GM21529 (cell line): ENCODE data around the gene CRYBG1.
"Not testable (repeated sequence)": the region's sequence is repeated elsewhere in the genome, so short reads cannot be mapped to it uniquely, and the experiment has no call there.

Experiments
- ATAC-seq: cut with Tn5 transposase; IDR thresholded peaks from one replicate; pipeline ENCODE4 v1.9.1; 2021; ENCODE audit not compliant: unreplicated experiment

The CRYBG1 gene

DNA sequence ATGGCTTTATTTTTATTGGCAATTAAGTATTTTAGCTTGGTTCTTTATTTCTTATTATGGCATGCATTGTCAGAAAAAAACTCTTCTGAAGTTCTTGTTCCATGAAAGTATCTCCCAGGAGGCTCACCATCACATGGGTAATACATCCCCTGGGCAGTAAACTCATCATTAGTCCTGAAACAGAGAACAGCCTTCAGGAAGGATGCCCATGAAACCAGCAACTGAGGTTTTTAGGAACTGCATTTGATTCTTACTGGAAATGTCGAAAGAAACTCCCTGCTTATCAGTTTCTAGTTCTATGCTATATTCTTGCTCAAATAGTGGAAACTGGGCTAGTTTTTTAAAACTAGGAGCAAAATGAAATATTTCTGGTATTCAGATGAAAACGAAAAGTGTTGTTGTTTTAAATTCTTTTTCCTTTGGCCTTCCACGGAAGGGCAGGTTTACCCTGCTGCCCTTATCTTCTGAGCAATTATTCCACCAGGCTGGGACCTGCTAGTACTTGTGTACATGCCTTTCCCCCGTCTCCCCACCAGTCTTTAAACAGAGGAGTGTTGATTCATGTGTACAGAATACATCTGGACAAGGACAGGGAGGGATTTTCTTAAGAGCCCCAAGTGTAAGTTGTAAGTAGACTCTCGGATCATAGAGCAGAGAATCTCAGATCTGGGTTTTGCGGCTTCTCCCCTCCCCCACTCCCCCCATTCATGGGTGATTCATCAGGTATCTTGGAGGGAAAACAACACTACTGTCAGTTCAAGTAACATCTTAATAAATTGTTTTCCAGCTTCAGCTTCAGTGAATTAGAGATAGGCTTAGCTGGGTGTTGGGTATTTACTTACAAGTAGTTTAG is 187.3 kb downstream of the CRYBG1 start:
- ATAC-seq, result no peak

DNA sequence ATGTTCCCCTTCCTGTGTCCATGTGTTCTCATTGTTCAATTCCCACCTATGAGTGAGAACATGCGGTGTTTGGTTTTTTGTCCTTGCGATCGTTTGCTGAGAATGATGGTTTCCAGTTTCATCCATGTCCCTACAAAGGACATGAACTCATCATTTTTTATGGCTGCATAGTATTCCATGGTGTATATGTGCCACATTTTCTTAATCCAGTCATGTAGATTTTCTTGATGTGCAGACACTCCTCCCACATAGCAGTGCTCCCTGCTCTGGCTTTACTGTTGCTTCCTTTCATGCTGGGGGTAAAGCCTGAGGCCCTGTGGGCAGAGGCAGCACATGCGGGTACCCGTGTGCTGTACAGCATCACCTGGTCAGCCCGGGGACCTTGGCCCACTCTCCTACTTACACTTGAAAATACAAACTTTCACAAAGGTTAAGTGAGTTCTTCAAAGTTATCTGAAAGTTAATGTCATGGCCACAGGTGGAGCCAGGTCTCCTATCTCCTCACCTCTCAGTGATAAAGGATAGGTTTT is 188.5 kb downstream of the CRYBG1 start:
- not testable (repeated sequence) for ATAC-seq

DNA sequence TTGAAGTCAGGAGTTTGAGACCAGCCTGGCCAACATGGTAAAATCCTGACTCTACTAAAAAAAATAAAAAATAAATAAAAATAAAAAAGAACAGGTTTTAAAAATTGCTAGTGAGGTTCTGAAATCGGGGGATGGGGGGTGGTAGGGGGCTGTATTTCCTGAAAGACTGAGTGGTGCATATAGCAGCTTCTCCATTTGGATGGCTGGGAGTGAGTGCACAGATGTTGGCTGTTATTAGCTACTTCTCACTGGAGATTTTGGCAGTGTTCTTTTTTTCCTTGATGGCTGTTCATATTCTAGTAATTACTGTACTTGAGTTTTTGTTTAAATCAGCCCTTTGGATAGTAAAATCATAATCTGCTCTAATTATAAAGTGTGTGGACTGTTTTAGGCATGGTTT is 189.0 kb downstream of the CRYBG1 start:
- ATAC-seq, result no peak

DNA sequence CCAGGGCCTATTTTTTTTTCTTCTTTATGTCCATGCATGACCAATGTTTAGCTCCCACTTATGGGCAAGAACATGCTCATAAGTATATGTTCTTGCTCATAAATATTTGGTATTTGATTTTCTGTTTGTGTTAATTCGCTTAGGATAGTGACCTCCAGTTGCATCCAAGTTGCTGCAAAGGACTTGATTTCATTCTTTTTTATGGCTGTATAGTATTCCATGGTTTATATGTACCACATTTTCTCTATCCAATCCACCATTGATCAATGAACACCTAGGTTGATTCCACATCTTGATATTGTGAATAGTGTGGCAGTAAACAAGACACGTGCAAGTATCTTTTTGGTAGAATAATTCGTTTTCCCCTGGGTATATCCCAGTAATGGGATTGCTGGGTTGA is 190.6 kb downstream of the CRYBG1 start:
- no peak for ATAC-seq

DNA sequence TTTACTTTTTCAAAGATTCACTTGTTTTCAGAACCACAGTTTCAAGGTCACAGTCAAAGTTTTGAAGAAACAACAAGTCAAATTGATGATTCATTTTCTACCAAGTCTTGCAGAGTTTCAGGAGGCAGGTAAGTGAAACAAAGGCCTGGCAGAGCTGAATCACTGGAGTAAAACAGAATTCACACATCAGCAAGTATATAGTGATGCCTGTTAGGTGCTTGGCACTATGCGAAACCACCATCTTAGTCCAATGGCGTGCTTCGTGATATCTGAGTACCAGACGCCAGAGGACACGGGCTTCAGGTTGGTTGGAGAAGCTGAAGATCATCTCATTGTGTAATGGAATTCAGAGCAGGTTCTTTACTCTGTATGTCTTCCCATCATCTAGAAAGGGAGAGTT is 192.9 kb downstream of the CRYBG1 start:
- no peak for ATAC-seq

DNA sequence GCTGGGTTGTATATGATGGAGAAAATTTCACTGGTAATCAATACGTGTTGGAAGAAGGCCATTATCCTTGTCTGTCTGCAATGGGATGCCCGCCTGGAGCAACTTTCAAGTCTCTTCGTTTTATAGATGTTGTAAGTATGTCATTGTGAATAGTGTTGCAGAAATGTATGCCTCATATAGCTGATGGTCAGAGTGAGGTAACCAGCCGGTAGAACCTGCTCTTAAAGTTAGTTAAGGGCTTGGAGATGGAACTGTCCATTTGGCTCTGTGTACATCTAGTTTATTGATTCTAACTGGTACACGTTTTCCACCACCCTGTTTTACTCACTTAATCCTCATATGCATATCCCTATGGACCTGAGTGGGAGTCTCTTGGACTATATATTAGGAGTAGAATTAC is 195.2 kb downstream of the CRYBG1 start:
- no peak for ATAC-seq

DNA sequence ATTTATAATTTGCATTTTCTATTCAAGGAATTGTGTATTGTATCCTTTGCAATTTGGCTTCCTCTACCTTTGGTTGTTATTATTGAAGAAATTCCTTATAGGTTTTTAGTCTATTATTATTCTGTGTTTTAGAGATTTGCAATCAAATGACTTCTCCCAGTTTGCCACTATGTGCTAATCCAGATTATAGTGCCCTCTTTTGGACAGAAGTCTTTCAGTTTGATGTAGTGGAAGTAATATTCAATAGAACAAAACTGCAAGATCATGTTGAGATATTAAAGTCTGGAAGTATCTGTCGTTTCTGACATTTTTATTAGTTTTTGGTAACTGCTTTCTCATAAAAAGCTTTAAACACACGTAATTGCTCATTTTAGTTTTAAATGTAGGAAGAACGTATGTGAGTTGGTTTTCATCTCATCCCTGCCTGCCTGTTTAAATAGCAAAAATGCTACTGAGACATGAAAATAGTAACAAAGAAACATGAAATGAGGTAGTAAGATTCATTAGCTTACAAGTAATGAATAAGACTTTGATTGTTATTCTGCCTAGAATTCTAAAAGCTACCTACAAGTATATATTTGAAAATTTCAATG is 195.9 kb downstream of the CRYBG1 start:
- ATAC-seq, result no peak

DNA sequence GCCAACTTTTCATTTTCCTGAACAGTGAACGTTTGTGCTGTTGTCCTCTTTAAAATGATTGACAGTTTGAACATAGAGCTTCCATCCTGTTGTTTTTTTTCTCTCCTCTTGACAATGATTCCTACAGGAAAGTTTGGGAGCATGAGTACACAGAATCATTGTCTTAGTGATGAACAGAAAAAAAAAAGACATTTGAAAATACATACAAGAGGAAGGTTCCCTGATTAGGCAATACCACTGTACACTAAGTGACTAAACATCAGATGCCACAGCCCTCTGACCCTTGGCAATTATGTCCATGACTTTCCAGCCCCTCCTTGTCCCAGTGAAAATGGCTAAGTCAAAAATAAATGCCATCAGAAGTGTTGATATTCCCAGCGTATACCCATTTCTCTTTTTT is 197.3 kb downstream of the CRYBG1 start:
- ATAC-seq, result no peak

DNA sequence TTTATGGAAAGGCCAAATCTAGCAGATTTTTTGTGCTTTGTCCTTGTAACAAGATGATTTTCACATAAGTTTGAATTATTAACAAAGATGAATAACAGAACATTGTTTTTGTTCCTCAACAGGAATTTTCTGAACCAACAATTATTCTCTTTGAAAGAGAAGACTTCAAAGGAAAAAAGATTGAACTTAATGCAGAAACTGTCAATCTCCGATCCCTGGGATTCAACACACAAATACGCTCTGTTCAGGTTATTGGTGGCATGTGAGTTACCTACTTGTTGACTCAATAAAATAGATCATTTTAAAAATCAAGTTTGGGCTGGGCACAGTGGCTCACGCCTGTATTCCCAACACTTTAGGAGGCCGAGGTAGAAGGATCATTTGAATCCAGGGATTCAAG is 197.8 kb downstream of the CRYBG1 start:
- no peak for ATAC-seq

DNA sequence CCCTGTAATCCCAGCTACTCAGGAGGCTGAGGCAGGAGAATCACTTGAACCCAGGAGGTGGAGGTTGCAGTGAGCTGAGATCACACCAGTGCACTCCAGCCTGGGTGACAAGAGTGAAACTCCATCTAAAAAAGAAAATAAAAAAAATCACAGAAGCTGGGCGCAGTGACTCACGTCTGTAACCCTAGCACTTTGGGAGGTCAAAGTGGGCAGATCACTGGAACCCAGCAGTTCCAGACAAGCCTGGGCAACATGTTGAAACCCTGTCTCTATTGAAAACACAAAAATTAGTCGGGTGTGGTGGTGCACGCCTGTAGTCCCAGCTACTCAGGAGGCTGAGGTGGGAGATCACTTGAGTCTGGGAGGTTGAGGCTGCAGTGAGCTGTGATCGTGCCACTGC is 199.1 kb downstream of the CRYBG1 start:
- ATAC-seq, result not testable (repeated sequence)

DNA sequence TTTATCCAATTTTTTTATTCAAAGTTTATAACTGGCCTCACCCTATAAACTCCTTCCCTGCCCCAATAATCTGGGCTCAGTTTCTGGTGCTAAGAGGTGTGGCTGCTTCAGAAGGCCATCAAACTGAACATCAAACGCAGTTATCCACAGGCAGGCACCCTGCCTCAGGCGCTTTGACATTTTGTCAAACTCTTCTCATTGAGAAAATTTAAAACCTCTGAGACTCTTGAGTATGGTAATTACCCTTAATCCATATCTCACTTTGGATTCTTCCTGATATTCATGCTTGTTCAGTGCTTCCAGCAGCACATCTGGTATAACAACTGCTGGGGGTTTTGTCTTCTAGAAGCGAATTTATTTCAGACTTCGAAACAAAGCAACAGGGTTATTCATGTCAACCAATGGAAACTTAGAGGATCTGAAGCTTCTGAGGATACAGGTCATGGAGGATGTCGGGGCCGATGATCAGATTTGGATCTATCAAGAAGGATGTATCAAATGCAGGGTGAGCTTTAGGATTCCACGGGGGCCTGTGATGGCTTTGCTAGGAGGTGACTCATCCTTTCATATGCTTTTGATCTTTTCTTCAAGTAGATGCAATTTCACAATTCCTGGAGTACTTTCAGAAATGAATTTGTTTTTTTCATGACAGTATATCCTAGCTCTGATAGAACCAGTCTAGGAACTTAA is 200.6 kb downstream of the CRYBG1 start:
- no peak for ATAC-seq

DNA sequence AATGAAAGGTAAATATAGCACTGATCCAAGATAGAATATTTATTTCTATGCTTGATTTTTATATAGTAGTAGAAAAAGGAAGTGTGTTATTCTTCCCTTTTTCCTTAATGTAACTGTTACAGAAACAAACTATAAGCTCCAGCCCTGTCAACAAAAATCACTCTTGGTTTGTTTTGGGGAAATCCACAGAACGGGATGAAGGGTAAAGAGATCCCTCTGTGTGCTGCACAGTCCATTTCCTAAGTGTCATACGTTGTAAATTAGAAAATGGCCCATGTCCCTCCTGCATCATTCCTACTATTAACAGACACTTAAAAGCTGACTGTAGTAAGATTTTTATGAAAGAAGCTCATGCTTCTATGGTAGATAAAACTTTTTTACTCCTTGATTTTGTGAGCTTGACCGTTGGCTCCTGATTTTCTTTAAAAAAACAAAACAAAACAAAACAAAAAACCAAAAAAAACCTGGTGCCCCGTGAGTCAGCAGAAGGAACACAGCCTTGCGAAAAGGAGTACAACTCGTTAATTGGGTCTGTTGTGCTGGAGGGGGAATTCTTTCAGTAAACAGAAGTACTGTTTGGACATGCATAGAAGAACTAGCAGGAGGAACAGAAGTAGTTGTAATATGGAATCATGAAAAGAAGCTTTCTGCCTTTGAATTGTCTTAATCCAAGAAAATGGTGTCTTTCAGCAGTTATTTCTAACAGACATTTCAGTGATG is 201.3 kb downstream of the CRYBG1 start:
- ATAC-seq, result no peak

DNA sequence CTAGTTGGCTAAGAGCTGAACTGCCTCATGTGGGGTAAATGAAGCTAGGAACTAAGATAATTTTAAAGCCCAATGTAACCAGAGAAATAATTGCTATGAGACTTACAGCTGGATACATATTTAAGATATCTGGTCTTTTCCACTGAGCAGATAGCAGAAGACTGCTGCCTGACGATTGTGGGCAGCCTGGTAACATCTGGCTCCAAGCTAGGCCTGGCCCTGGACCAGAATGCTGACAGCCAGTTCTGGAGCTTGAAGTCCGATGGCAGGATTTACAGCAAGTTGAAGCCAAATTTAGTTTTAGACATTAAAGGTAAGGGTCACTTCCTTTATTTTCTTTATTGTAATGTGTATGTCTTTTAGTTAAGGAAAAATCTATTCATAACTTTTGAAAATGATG is 203.1 kb downstream of the CRYBG1 start:
- no peak for ATAC-seq

DNA sequence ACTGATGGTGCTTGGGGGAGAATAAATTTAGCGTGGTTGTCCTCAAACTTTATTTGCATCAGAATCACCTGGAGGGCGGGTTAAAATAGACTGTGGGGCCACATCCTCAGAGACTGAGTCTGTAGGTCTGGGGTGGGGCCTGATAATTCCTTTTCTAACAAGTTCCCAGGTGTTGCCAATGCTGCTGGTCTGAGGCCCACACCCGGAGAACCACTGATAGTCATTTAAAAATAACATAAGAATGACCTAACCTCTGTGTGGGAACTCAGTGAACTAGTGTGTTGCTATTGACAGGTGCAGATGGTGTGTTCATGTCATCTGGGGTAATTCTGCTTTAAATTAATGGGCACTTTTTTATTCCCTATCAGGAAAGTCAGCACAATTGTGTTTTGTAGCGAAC is 204.0 kb downstream of the CRYBG1 start:
- no peak for ATAC-seq

DNA sequence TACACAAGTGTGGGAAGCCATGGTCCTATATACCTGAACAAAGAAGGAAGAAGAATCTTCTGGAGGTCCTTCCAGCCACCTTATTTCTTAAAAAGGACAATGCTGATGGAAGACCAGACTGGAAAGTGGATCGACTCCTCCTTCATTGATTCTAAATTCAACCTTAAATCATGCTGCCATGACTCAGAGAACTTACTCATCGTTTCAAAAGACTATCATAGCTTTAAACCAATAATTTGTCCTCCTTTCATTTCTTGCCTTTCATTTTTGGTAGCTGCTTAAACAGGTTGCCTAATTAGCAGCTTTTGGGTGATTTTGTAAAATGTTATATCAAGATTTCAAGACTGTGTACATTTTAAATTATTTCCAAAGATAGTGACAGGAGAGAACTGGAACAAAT is 208.0 kb downstream of the CRYBG1 start:
- ATAC-seq, result no peak

DNA sequence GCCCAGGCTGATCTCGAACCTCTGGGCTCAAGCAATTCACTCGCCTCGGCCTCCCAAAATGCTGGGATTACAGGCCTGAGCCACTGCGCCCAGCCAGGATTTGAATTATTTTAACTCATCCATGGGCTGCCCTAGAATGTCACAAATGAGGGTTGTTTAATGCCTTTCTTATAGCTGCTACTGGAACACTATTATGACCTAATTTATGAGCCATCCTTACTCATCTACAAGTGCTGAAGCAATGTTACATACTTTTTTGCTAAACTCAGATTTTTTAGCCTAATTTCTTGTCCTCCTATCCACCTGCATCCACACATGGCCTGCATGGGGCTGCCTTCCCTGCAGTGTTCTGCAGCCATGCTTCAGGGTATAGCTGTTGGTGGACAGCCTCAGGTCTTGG is 208.9 kb downstream of the CRYBG1 start:
- ATAC-seq, result no peak

DNA sequence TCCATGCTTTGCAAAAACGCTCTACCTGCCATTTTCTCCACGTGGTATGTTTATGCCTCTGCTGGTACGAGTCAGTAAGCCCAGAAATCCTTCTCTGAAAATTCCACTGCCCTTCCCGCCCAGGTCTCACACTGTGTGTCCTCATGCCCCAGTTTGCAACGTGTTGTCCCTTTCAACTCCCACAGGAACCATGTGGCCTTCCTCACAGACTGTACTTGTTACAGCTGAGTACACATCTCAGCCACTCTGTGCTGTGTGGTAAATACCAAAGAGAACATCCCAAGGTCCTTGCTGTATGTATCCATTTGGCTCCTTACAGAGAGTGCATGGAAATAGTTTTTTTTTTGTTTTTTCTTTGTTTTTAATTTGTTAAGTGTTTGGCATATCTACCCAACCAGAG is 211.9 kb downstream of the CRYBG1 start:
- ATAC-seq, result no peak

DNA sequence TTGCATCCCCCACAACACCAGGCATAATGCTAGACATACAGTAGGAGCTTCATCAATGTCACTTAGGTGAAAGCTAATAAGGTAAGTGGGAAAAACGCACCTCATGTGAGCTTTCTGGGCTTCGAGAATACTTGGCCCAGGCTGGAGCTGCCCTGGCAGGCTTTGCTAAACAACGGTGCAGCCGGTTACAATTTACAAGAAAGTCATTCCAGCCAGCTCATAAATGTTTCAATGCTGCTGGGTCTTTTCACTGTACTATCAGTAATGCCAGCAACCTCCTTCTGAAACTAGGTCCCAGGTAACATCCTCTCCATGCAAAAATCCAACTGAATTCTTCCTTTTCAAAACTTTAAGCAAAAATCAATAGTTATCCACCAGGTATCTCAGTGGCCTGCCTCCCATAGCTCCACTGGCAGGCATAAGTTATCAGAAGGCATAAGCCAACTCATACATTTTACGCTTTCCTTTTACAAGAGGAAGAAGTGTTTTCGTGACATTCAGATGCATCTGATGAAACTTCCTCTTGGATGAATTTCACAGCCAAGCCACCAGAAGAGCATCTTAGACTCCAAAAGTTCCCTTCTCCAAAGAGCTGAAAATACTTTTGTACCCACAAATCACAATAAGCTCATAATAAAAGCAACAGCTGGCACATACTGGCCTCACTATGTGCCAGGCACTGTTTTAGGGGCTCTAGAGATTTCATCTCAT is 212.5 kb downstream of the CRYBG1 start:
- no peak for ATAC-seq

DNA sequence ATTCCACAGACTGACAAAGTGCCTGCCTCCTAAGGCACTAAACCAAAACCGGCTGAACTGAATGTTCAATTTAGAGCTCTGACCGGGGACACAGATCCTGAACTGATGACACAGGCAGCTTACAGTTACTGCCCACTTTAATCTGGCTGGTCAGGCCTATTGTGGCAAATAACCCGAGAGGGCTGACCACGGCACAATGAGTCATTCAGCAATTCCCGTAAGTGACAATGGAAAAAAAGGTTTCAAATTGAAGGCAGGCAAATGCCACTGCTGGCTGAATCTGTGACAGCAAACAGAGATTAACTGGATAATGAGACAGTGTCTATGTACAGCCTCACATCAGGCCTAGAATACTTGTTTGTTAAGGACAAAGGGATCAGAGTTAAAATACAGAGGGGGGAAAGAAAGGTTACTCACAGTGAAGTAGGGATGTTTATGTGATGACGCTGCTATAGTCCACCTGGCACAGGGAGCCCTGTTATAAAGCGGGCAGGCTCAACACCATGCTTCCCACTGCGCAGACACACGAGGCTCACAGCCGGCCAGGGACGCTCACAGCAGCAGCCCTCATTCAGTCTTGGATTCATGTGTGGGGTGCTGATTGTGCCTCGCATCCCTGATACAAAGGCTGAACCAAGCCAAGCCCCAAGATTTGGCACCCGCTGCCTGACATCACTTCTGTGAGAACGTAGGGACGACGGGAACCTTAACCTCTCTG is 214.4 kb downstream of the CRYBG1 start:
- ATAC-seq, result no peak

DNA sequence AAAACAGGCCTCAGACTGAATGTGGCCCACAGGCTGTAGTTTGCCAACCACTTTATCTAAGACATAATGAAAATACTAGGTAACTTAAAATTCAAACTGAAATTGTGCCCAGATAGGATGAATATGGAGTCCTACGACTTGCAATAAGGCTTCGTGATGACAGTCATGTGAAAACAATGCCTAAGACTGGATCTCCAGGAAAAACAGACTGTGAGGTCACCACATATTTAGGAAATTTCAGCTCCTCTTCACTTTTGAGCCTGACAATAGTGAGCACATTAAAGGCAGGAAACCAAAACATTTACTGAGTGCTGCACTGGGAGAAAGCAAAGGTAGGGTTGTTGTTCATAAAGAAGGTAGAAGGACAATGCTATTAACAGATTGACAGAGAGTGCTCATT is 218.8 kb downstream of the CRYBG1 start:
- no peak for ATAC-seq
